HG03571 (cell line): ENCODE data around the gene PCGF3.
"Not testable (repeated sequence)": the region's sequence is repeated elsewhere in the genome, so short reads cannot be mapped to it uniquely, and the experiment has no call there.

Source experiments
- ATAC-seq: cut with Tn5 transposase; IDR thresholded peaks from one replicate; pipeline ENCODE4 v1.9.1; 2021; ENCODE audit not compliant: unreplicated experiment

The PCGF3 gene

DNA sequence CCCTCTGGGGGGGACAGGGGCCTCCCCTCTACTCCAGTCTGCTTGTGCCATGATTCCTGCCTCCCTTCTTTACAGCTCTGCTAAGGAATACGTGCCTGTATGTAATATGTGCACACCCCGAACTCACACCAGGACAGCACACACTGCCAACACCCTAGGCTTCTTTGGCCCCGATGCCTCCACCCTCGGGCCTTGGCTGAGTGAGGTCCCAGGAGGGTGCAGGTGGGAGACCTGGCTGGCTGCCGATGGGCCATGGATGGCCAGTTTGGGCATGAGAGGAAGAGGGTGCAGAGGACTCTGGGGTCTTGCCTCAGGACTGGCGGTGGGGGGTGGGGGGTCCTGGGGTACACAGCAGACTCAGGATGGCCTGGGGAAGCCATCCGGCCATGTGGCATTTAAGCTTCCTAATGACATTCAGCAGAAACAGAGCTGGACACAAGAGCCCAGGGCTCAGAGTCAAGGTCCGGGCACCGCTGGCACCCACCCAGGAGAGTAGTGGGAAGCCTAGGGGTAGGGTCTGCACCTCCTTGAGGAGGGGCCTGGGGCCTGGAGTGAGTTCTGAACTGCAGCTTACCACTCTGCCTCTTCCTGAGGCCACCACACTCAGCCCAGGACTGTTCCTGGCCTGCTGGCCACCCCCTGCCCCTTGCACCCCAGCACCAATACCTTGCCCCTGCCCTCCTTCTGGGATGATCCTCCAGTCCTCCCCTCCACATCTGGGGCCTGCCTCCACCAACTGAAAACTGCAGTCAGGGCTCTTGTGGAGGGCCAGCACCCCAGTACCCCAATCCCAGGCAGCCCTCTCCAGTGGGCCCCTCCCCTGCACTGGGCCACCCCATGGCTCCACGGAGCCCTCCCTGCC is 2.1 kb upstream of the PCGF3 start:
- ATAC-seq, result no peak

DNA sequence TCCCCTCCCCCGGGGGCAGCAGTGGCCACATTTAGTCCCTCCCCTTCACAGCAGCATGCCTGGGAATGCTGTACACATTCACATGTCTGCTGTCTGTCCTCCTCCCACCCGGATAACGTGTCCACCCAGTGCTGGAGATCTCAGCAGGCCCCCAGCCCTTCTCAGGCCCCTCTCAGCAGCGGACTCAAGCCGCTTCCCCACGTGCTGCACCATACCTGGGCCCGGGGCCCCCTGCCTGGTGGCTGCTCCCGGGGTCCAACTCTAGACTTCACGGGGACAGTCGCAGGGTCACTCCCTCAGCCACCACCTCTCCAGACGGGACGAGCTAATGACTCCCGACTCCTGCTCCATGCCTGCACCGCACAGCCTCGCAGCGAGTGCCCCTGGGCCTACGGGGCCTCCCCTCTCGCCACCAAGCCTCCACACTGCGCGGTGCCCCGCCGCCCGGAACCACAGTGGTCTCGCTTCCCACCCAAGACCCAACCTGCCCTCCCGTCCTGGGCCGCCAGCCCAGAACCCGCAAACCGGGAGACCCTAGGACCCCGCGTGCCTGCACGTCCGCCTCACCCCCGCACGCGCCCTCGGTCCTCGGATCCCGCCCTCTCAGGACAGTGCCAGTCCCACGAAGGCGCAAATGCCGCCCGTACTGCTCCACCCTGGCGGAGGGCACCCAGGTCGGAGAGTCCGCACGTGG is 1.3 kb upstream of the PCGF3 start:
- ATAC-seq, result no peak

DNA sequence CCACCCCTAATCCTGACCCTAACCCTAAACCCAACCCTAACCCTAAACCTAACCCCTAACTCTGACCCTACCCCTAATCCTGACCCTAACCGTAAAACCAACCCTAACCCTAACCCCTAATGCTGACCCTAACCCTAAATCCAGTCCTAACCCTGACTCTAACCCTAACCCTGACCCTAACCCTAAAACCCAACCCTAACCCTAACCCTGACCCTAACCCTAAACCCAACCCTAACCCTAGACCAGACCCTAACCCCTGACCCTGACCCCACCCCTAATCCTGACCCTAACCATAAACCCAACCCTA is 708 bp upstream of the PCGF3 start:
- no peak for ATAC-seq

DNA sequence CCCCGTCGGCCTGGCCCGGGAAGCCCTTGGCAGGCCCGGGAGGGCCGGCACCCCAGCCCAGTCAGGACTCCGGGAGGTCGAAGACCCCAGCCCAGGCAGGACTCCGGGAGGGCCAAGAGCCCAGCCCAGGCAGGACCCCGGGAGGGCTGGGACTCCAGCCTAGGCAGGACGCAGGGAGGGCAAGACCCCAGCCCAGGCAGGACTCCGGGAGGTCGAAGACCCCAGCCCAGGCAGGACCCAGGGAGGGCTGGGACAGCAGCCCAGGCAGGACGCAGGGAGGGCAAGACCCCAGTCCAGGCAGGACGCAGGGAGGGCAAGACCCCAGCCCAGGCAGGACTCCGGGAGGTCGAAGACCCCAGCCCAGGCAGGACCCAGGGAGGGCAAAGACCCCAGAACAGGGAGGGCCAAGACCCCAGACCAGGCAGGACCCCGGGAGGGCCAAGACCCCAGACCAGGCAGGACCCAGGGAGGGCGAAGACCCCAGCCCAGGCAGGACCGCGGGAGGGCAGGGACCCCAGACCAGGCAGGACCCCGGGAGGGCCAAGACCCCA is 526 bp downstream of the PCGF3 start:
- ATAC-seq, result not testable (repeated sequence)

DNA sequence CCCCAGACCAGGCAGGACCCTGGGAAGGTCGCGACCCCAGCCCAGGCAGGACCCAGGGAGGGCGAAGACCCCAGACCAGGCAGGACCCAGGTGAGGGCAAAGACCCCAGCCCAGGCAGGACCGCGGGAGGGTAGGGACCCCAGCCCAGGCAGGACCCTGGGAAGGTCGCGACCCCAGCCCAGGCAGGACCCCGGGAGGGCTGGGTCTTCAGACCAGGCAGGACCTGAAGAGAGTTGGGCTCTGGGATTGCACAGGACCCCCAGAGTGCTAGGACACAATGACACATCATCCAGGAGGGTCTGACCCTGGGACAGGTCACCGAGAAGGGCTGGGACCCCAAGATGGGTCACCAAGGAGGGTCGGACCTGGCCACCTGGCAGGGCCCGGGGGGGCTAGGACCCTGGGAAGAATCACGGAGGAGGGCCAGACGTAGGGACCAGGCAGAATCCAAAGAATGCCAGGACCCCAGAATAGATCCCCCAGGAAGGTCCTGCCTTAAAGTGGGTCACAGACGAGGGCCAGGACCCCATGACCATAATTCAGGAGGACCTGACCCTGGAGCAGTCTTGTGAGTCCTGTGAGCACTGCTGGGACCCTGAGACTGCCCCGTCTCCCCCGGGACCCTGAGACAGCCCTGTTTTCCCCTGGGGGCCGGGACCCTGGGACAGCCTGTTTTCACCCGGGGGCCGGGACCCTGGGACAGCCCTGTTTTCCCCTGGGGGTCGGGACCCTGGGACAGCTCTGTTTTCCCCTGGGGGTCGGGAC is 1.4 kb downstream of the PCGF3 start:
- no peak for ATAC-seq

DNA sequence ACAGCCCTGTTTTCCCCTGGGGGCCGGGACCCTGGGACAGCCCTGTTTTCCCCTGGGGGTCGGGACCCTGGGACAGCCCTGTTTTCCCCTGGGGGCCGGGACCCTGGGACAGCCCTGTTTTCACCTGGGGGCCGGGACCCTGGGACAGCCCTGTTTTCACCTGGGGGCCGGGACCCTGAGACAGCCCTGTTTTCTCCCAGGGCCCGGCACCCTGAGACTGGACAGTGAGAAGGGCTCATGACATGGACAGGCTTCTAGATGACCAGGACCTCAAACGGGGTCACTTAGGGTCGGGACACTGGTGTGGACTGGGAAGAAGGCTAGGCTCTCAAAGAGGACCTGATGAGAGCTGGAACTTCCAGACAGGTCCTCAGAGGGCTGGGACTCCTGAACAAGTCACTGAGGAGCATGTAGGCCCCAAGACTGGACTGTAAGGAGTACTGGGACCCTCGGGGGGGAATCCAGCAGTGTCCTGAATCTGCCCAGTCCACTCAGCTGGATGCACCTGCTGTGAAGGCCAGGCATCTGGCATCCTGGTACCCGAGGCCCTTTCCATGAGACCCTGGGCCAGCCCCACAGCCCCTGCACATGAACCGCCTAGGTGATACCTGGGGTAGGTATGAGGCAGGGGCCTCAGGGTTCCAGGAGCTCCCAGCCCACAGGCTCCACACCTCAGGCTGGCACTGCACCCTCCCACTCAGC is 2.4 kb downstream of the PCGF3 start:
- ATAC-seq, result no peak

DNA sequence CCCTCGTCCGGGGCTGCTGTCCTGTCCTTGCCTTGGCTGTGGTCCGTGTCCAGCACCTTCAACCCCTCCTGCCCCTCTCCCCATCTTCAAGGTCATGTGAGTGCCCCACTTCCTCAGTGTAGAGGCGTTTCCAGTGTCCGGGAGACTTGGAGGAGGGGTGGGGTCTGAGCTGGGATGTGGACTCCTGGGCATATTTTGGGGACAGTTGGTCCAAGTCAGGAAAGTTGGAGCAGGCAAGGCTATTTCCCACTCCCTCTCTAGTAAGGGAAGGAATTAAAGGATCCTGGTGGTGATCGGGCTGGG is 3.0 kb downstream of the PCGF3 start:
- ATAC-seq, result no peak

DNA sequence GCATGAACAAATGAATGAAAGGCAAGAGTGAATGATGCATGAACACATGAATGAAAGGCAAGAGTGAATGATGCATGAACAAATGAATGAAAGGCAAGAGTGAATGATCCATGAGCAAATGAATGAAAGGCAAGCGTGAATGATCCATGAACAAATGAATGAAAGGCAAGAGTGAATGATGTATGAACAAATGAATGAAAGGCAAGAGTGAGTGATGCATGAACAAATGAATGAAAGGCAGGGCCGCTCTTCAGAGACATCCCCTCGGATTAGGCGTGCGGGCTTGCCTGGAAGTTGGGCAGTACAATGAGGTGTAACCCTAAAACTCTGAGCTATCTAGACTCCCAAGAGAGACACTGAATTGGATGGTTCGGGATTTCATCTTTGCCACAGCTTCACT is 3.7 kb downstream of the PCGF3 start:
- no peak for ATAC-seq

DNA sequence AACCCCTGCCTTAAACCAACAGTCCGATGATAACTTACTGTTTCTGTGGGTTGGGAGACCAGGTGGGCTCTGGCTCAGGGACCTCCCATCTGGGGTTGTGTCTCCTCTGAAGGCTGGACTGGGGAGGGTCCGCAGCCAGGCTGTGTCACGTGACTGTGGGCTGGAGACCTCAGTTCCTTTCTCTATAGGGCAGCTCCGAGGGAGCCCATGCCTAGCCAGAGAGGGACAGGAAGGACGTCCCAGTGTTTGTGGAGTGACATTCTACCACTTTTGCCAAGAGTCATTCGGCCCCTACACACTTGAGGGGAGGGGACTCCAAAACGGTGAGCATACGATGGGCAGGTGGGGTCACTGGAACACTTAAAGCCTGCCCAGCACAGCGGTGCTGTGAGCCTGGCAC is 4.5 kb downstream of the PCGF3 start:
- ATAC-seq, result no peak

DNA sequence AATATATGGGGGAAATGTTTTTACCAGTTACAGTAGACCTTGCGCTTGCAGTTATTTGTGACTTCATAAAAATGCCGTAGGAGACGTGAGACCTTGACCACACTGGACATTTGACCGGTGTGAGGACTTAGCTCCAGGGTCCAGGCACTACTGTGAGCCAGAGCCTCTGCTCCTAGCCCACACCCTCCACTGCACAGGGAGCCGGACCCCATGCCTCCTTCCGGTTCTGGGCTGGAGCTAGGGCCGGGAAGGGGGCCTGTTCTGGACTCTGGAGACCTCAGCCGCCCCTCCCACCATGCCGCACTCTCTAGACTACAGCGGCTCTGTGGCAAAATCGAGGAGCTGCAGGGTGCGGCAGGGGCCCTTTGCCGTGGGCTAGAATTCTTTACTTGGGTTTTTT is 5.3 kb downstream of the PCGF3 start:
- no peak for ATAC-seq

DNA sequence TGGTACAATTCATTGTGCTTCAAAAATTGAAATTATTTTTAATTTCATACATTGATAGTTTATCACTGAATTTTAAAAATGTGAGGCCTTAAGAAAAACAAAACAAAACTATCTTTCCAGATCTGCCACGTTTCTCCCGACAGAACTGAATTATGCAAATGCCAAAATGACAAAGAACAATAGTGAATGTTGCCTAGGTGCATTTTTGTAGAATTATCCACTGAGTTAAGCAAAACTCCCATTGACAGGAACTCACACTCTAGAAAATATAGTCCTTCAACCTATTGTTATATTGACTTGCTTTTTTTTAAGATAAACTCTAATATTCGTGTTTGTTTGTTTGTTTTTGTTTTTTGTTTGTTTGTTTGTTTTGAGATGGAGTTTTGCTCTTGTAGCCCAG is 6.5 kb downstream of the PCGF3 start:
- no peak for ATAC-seq

DNA sequence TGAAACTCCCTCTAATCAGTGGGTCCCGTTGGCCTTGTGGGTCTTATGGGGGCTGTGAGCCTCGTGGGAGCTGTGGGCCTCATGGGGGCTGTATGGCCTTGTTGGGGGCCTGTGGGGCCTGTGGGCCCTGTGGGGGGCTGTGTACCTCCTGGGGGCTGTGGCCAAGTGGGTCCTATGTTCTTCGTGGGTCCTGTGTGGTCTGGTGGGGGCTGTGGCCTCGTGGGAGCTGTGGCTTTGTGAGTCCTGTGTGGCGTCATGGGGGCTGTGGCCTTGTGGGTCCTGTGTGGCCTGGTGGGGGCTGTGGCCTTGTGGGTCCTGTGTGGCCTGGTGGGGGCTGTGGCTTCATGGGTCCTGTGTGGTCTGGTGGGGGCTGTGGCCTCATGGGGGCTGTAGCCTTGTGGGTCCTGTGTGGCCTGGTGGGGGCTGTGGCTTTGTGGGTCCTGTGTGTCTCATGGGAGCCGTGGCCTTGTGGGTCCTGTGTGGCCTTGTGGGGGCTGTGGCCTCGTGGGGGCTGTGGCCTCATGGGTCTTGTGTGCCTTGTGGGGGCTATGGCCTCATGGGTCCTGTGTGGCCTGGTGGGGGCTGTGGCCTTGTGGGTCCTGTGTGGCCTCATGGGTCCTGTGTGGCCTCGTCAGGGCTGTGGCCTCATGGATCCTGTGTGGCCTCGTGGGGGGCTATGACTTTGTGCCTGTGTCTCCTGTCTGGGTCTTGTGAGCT is 7.4 kb downstream of the PCGF3 start:
- no peak for ATAC-seq

DNA sequence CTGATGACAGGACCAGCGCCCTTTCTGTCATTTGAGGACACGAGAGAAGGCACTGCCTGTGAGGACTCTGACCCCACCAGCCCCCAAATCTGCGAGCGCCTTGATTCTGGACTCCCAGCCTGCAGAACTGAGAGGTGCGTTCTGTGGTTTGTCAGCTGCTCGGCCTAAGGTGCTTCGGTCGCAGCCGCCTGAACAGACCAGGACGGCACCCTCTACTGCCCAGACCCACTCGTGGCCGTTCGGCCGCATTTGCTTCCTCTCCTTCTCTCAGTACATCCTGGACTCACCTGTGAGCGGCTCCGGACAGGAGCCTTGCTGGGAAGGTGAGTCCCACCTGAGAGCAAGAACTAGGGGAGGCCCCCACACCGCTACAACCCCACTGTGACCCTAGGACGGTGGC is 8.5 kb downstream of the PCGF3 start:
- no peak for ATAC-seq

DNA sequence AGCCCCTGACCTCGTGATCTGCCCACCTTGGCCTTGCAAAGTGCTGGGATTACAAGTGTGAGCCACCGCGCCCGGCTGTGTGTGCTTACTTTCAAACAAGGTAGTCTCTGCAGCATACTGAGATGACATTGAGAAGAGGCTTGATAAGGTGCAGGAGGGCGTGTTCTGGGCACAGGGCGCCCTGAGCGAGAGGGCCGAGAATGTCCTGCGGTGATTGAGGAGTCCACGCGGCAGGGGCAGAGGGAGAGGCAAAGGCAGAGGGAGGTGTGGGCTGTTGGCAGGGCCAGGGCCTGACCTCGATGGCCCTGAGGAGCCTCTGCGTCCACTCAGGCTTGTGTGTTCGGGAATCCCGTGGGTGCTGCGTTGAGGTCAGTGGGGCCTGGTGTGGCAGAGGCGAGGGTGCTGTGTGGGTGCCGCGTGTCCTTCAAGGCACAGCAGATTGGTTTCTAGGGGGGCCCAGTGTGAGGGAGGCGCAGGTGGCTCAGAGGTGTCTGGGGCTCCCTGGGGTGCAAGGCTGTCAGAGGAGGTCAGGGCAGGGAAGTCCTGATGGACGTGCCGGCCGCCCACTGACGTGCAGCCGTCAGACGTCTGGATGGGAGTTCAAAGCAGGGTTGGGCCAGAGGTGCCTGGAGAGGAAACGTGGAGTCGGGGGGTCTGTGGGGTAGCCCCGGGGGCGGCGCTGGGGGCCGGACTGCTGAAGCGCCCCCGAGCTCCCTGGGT is 12.1 kb downstream of the PCGF3 start:
- no peak for ATAC-seq

DNA sequence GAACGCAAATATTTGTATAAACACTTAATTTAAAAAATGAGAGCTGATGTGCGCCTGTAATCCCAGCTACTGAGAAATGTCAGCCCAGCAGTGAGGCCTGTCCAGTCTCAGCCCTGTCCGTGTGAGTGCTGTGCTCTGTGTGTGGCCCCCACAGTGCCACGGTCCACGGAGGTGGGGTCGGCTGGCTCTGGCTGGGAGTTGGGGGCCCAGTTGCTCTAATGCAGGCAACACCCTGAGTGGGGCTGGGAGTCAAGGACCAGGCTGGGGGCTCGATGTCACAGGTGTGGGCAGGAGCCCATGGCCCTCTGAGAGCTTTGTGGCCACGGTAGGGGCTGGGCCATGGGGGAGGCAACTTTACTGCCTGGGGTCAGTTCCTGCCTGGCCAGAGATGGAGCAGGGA is 12.8 kb downstream of the PCGF3 start:
- ATAC-seq, result no peak

DNA sequence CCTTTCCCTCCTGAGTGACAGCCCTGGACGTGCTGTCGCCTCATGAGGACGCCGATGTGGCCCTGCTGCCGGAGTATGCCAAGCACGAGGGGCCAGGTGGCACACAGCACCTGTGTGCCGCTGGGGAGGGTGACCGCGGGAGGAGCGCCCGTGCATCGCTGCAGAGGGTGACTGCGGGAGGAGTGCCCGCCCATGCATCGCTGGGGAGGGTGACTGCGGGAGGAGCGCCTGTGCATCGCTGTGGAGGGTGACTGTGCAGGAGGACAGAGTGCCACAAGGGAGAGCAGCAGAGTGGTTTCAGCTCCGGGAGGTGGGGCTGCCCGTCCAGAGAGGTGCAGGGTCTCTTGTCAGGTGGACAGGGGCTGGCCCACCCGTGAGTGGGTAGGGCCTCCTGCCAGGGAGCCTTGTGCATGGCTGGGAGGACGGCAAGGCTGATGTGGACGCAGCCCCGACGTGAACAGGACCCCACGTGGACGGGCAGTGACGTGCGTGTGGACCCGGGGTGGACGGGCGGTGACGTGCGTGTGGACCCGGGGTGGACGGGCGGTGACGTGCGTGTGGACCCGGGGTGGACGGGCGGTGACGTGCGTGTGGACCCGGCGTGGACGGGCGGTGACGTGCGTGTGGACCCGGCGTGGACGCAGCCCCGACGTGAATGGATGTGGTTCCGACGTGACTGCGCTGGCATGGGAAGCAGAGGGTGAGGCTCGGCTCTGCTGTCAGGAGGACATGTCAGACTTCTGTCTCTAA is 14.7 kb downstream of the PCGF3 start:
- no peak for ATAC-seq

DNA sequence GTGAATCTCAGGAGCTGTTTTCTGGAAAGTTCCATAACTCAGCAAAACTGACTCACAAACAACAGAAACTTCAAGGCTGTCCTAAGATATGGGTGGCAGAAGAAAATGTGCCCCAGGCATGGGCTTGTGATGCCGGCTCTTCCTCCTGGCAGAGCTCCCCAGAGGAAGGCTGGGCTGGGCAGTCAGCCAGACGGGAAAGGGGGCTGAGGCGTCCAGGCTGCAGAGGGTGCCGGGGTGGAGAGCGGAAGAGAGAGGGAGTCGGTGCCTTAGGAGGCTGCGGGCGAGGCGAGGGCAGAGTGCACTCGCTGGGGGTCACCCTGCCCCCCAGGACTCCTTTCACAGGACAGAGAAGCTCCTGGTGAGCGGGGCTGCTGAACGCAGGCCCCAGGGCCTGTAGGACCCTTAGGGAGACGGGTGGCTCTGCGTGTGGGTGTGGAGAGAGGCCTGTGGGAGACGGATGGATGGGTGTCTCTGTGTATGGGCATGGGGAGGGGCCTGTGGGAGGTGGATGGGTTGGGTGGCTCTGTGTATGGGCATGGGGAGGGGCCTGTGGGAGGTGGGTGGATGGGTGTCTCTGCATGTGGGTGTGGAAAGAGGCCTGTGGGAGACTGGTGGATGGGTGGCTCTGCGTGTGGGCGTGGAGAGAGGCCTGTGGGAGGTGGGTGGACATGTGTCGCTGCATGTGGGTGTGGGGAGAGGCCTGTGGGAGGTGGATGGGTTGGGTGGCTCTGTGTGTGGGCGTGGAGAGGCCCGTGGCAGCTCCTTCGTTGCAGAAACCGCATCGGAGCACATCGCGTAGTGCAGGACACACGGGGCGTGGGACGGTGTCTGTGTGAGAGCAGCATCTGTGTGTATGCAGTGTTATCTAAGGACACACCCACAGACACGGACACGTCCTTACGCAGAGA is 15.9 kb downstream of the PCGF3 start:
- no peak for ATAC-seq

DNA sequence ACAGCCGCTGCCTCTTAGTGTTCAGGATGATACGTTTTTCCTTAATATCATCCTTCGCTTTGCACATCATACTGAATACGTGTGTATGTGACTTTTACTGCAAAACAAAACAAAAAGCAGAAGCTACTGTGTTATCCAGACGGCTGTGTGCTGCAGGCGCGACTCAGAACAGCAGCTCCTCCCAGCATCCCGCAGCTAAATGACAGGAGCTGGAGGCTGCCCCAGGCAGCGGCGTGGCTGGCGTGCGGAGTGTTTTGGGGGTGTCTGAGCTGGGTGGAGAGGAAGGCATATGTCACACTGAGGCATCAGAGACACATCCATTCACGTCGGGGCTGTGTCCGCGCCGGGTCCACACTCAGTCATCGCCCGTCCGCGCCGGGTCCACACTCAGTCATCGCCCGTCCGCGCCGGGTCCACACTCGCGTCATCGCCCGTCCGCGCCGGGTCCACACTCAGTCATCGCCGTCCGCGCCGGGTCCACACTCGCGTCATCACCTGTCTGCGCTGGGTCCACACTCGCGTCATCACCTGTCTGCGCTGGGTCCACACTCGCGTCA is 16.6 kb downstream of the PCGF3 start:
- no peak for ATAC-seq
